NB4 (cell line): Measurements from ENCODE around the gene C19orf53.

Experiments
- DNase-seq: peaks from one replicate; pipeline ENCODE4 v3.0.0; 2010; ENCODE audit warnings: low read depth
- H3K4me3 ChIP-seq: one replicate; pipeline ENCODE4 v1.5.1; 2011; ENCODE audit warnings: mild to moderate bottlenecking, low read depth, low read length, moderate library complexity
- CTCF ChIP-seq: IDR thresholded peaks from one replicate; pipeline ENCODE4 v1.5.1; 2012; ENCODE audit warnings: low read depth, low read length
- MAX ChIP-seq: IDR thresholded peaks from 2 replicates; pipeline ENCODE4 v1.6.1; 2011; ENCODE audit warnings: low read depth, low read length
- MYC ChIP-seq: IDR thresholded peaks from 2 replicates; pipeline ENCODE4 v1.6.1; 2011; ENCODE audit warnings: low read depth, low read length
- POLR2A ChIP-seq: IDR thresholded peaks from 2 replicates; pipeline ENCODE4 v1.6.1; 2011; ENCODE audit warnings: mild to moderate bottlenecking; ENCODE audit not compliant: insufficient read length; ENCODE audit errors: extremely low read depth

Gene C19orf53

GRCh38 chr19:13827656-13828055, 53.4 kb downstream of the C19orf53 start:
- DNase-seq = no peak
- no peak overlapping the region for H3K4me3 ChIP-seq
- TF ChIP-seq MYC = no peak
- TF ChIP-seq POLR2A = no peak
- TF ChIP-seq CTCF = no peak
- no peak for TF ChIP-seq MAX
